HUES64 (cell line): Measurements from ENCODE around the gene ITPR2.

ENCODE experiments used
- H3K27ac ChIP-seq: 2 replicates; pipeline ENCODE4 v1.7.0; 2013; ENCODE audit warnings: low read depth, low read length, inconsistent platforms
- H3K27me3 ChIP-seq: 2 replicates; pipeline ENCODE4 v1.6.1; 2013; ENCODE audit warnings: mild to moderate bottlenecking, low read length; ENCODE audit not compliant: insufficient read depth
- H3K36me3 ChIP-seq: 2 replicates; pipeline ENCODE4 v1.6.1; 2013; ENCODE audit warnings: mild to moderate bottlenecking, low read length; ENCODE audit not compliant: insufficient read depth
- H3K4me1 ChIP-seq: 2 replicates; pipeline ENCODE4 v1.6.1; 2013; ENCODE audit warnings: mild to moderate bottlenecking, low read length, moderate library complexity; ENCODE audit not compliant: insufficient read depth
- H3K4me3 ChIP-seq: 2 replicates; pipeline ENCODE4 v1.5.1; 2013; ENCODE audit warnings: mild to moderate bottlenecking, low read length, moderate library complexity
- H3K9ac ChIP-seq: 2 replicates; pipeline ENCODE4 v1.6.1; 2013; ENCODE audit warnings: mild to moderate bottlenecking, low read depth, low read length
- H3K9me3 ChIP-seq: 2 replicates; pipeline ENCODE4 v1.6.1; 2013; ENCODE audit warnings: low read depth, low read length; ENCODE audit not compliant: insufficient read depth
- WGBS: fragments of 150-250, 120-280 bp; methylation state at CpG from one replicate; pipeline ENCODE4 v1.1.7; 2013; ENCODE audit warnings: missing lambda C conversion rate; 5-methylcytosine and 5-hydroxymethylcytosine counted together

Gene ITPR2

DNA sequence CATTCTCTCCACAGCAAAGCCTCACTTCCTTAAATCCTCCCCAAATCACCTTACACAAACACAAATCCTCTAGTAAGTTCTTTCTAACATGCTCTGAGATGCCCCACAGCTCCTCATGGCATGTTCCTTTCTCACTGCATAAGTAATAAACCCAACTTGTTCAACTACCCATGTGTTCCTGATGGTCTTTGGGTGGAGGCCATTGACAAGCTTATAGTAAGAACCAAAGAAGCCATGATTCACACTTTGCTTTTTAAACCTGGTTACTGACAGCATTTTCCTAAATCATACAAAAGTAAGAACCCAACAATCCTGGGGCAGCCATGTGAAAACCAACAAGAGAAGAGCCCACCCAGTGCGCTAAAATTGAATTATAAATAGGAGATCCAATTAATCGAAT is 138.6 kb downstream of the ITPR2 start:
- H3K4me1 ChIP-seq = peaks cover 25% of the 10 kb centered on the region
- no peaks in the 10 kb centered on the region for H3K9me3 ChIP-seq
- H3K27ac ChIP-seq = no peak overlapping the region
- WGBS = 100% methylated on average over 1 of the region's 2 CpGs
- H3K9ac ChIP-seq = no peak overlapping the region
- H3K36me3 ChIP-seq = peaks cover 15% of the 10 kb centered on the region
- H3K27me3 ChIP-seq = no peaks in the 10 kb centered on the region
- no peak overlapping the region for H3K4me3 ChIP-seq

DNA sequence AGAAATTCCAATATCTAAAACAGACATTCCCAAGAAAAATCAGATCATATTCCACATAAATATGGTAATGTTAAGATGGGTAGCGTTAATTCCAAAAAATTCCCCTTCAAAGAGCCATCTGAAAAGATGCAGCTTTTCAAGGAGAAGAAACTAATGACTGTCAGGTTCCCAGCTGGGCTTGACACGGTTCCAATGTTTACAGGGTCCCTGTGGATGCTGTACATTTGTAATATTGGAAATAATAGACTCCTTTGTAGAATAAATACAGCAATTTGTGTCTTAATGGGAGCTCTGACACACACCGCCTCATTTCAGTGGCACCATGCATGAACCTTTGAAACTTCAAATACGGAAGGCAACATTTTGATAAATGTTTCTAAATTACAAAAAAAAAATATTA is 140.6 kb downstream of the ITPR2 start:
- Histone ChIP-seq H3K9ac (no peak overlapping the region), H3K27ac (peak overlapping the region; percentile 61), H3K4me1 (peaks cover 29% of the 10 kb centered on the region), H3K9me3 (no peaks in the 10 kb centered on the region), H3K27me3 (no peaks in the 10 kb centered on the region), H3K4me3 (no peak overlapping the region), H3K36me3 (peaks cover 15% of the 10 kb centered on the region)
- WGBS = 95% methylated on average over 4 of the region's 4 CpGs

DNA sequence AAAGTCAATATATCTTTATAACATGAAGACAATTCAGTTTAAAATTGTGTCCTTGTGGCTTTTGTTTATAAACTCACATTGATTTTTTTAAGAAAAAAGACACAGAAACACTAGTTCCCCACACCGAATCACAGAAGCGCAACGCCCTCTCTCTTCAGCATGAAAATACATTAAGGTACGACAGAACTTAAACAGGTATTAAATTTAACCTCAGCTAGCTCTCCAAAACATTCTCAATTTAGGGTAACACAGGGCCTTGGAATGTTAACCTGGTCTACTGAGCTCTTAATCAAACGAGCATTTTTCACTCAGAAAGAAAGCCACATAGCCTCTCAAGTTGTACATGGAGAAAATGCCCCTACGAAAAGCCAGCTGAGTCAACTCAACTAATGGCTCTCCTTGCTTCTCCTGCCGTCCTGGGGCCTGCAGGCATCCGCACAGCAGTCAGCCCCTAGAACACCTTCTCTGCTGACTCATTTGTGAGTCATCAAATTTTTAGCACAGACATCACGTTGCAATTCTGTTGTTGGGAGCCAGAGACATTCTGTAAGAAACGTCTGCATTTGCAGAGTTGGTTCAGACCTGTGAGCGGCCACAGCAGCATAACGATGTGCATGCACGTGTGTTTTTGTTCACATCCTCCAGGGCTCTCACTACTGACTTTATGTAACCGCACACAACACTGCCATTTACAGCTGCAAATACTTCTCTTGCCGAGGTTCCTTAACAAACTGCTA is 141.6 kb downstream of the ITPR2 start:
- Histone ChIP-seq H3K36me3 (peaks cover 15% of the 10 kb centered on the region), H3K9me3 (no peaks in the 10 kb centered on the region), H3K27ac (peak overlapping the region; percentile 61), H3K9ac (peak overlapping the region; percentile 39; the same call in 1 of the 2 replicates), H3K4me1 (peaks cover 29% of the 10 kb centered on the region), H3K27me3 (no peaks in the 10 kb centered on the region), H3K4me3 (no peak overlapping the region)
- WGBS = 43% methylated on average over 15 of the region's 15 CpGs

DNA sequence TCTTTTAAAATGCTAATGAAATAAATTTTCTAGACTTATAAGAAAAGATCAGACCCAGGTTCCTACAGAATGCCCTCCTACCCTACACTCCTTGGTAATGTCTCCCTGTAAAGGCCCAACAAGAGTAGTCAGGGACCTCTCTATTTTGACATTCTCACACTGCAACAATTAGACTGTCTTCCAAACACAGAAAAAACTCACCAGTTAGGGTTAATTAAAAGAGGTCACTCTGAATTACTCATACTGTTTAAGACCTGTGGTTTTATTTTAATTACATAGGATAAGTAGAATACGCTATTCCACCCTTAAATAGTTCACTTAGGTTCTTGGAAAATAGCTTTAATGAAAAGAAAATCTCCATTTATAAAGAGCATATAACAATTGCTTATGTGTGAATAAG is 142.4 kb downstream of the ITPR2 start:
- Histone ChIP-seq H3K4me1 (peaks cover 29% of the 10 kb centered on the region), H3K36me3 (peaks cover 7% of the 10 kb centered on the region), H3K9me3 (no peaks in the 10 kb centered on the region), H3K9ac (no peak overlapping the region), H3K4me3 (no peak overlapping the region), H3K27ac (peak overlapping the region; percentile 61), H3K27me3 (no peaks in the 10 kb centered on the region)
- no CpG with 5 or more reads among the region's 1 CpG for WGBS

DNA sequence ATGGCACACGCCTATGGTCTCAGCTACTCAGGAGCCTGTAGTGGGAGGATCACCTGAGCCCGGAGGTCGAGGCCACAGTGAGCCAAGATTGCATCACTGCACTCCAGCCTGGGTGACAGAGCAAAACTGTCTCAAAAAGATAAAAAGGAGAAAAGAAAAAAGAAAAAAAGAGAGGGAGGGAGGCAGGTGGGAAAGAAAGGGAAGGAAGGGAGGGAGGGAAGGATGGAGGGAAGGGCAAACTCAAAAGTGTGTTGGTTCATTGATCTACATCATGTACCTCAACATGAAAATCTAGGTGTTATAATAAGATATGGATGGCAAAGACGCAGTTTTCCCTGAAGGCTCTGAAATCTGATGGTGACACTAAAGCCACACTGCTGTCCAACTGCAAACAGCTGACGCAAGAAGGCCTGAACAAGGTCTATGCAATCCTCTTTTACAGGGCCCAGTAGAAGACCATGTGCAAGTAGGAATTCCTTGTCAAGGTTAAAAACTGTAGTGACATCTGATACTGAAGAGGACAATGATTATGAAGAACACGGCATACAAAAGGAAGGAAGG is 143.6 kb downstream of the ITPR2 start:
- Histone ChIP-seq H3K4me1 (peaks cover 29% of the 10 kb centered on the region), H3K27me3 (no peaks in the 10 kb centered on the region), H3K9ac (no peak overlapping the region), H3K36me3 (peaks cover 5% of the 10 kb centered on the region), H3K4me3 (no peak overlapping the region), H3K27ac (no peak overlapping the region), H3K9me3 (no peaks in the 10 kb centered on the region)
- WGBS = 96% methylated on average over 6 of the region's 6 CpGs

DNA sequence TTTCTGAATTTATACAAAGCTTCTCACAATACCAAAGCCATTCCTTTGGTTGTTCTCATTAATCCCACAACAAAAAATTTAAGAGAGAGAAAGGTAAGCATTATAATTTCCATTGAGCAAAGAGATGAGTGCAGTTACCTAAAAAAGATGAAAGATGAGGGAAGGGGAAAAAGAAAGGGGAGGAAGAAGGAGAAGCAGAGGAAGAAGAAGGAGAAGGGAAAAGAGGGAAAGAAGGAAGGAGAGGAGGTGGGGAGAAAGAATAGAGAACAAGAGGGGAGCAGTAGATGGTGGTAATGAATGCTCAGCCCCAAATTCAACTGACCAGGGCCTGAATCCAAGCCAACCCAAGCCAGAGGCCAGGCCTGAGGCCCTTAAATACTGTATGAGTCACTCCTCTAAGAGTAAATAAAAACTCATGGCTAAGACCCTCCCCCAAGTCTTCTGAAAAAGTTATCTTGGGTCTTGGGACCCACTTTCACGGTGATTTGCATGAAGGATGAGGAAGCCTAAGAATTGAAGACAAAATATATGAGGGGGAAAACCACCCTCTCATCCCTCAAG is 144.6 kb downstream of the ITPR2 start:
- peaks cover 9% of the 10 kb centered on the region; the same call in 1 of the 2 replicates for H3K9me3 ChIP-seq
- H3K4me1 ChIP-seq = peaks cover 29% of the 10 kb centered on the region
- no peak overlapping the region for H3K4me3 ChIP-seq
- H3K9ac ChIP-seq = no peak overlapping the region
- H3K27ac ChIP-seq = no peak overlapping the region
- no peaks in the 10 kb centered on the region for H3K27me3 ChIP-seq
- H3K36me3 ChIP-seq = peaks cover 12% of the 10 kb centered on the region
- no CpG with 5 or more reads among the region's 1 CpG for WGBS

DNA sequence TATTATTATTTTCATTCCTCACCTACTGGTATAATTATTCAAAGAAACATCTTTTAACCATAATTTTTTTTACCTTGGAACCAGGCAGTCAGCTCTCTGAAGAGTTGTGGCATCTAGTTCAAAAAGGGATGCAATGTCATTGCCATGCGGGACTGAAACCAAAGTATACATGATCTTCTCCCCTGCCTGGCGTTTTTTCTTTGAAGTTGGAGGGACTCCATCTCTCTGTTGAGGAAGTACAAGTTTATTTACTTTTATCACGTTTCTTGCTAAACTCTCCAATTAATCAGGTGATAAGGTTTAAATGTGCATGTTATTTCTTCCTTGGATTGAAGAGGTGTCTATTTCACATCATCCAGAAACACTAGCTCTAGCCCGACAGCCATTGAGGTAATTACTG is 146.6 kb downstream of the ITPR2 start:
- no peak overlapping the region for H3K27ac ChIP-seq
- no peak overlapping the region for H3K4me3 ChIP-seq
- WGBS = over 99% methylated on average over 3 of the region's 4 CpGs
- H3K27me3 ChIP-seq = no peaks in the 10 kb centered on the region
- no peak overlapping the region for H3K9ac ChIP-seq
- H3K36me3 ChIP-seq = peaks cover 28% of the 10 kb centered on the region
- peaks cover 22% of the 10 kb centered on the region for H3K4me1 ChIP-seq
- H3K9me3 ChIP-seq = peaks cover 15% of the 10 kb centered on the region

DNA sequence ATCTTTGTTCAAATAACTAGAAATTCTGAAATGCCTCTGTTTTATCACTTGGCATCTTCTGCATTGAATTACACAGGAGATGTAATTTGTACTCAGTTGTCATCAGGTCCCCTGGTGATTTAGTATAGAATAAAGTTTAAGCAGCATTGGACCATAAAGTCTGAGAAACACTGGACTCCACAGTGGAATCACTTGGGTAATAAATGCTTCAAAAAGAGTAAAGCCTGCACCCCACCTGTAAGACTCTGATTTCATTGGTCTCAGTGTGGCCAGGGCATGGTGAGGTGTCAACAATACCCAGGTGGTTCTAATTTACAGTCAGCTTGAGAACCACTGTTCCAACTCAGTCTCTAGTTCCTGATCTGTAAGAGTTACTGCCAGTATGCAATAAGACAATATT is 148.9 kb downstream of the ITPR2 start:
- Histone ChIP-seq H3K36me3 (peaks cover 30% of the 10 kb centered on the region), H3K27ac (no peak overlapping the region), H3K4me1 (peaks cover 28% of the 10 kb centered on the region), H3K9ac (no peak overlapping the region), H3K27me3 (no peaks in the 10 kb centered on the region), H3K4me3 (no peak overlapping the region), H3K9me3 (peaks cover 15% of the 10 kb centered on the region)

DNA sequence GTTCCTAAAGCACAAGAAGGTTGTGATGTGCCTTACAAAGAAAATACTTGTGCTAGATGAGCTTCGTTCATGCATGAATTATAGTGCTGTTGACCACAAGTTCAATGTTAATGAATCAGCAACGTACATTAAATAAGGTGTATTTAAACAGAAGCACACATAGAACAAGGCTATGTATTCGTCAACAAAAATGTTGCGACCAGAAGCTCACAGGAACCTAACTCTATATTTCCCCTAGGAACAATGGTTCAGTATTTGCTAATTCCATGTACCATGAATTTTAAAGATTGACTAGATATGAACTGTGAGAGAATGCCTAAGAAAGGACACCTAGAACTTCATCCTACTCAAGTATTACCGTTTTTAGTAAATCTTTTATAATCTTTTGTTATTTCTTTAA is 149.6 kb downstream of the ITPR2 start:
- H3K36me3 ChIP-seq = peaks cover 30% of the 10 kb centered on the region
- no peak overlapping the region for H3K27ac ChIP-seq
- H3K9me3 ChIP-seq = peaks cover 15% of the 10 kb centered on the region
- no peak overlapping the region for H3K9ac ChIP-seq
- no peaks in the 10 kb centered on the region for H3K27me3 ChIP-seq
- WGBS = 74% methylated on average over 4 of the region's 5 CpGs
- H3K4me3 ChIP-seq = no peak overlapping the region
- peaks cover 31% of the 10 kb centered on the region for H3K4me1 ChIP-seq

DNA sequence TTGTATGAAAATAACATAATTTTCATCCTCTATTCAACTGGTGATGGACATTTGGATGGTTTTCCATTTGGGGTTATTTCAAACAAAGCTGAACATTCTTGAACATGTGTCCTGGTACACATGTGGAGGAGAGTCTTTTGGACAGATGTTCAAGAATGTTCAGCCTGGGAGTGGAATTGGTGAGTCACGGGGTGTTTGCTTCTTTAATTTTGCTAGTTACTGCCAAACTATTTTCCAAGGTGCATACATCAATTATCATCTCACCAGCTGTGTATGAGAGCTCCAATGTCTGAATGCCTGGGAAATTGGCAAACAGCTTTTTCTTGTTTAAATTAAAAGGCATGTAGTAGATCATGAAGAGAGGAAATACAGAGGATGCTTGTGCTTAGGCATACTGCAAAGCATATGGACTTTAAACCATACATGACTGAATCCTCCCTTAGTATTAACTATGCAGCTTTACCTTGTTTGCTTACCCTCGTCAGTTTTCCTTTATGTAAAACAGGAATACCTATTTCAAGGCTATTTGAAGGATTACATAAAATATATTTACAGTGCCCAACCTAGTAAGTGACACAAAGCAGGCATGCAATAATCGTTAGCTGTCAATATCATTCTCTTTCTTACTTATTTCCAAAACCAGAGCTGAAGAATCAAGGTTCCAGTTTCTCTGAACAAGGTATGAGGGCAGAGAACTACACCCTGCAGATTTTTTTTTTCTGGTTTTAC is 152.1 kb downstream of the ITPR2 start:
- no peak overlapping the region for H3K4me3 ChIP-seq
- H3K27me3 ChIP-seq = no peaks in the 10 kb centered on the region
- peaks cover 38% of the 10 kb centered on the region for H3K4me1 ChIP-seq
- 86% methylated on average over 3 of the region's 3 CpGs for WGBS
- H3K36me3 ChIP-seq = peaks cover 30% of the 10 kb centered on the region
- H3K9me3 ChIP-seq = peaks cover 15% of the 10 kb centered on the region
- peak overlapping the region; percentile 47; the same call in 1 of the 2 replicates for H3K27ac ChIP-seq
- H3K9ac ChIP-seq = no peak overlapping the region
